ENCODE data around the gene IL1RAPL1. TPM values are rescaled to one million over a fixed set of nuclear protein-coding genes. Genes with fewer than 3 reads are reported as not detected.

The IL1RAPL1 gene
- polyA plus RNA-seq, 2 of the 4 experiments (the other 2 are of a cell fraction), result not detected

DNA sequence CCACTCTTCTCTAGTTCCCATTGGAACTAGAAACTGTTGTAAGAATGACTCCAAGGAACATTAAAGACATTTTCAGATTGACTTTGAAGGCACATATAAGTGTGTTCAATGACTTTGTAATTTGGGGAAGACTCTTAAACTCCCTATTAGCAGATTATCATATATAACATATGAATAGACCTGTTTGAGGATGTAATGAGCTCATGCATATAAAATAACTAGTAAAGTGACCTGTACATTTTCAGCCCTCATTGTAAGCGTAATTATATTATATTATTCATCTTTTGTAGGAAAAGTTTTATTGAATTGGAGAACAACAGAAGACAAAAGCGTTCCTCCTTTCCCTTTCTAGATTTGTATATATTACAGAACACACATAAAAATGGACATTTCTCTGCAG lies 455.1 kb downstream of the IL1RAPL1 start:
- Histone ChIP-seq H3K4me3 (no peak overlapping the region), H3K27ac (no peak overlapping the region), H3K4me2 (no peak overlapping the region), H3K4me1 (no peaks in the 10 kb centered on the region), H3K9me3 (no peaks in the 10 kb centered on the region)
- no peak for DNase-seq (ENCODE audit: low read depth in 1 of 2, low spot score in 1 of 2)
- CTCF ChIA-PET, result no interaction called here
- TF ChIP-seq TFCP2L1 (CRISPR knock-in tag; IDR thresholded peaks at IDR 0.05) (no peak), MYC (IDR thresholded peaks at IDR 0.05; ENCODE audit: borderline replicate concordance, low read length) (no peak), SREBF2 (IDR thresholded peaks at IDR 0.05) (no peak), BHLHE40 (IDR thresholded peaks at IDR 0.05; ENCODE audit: low read depth, low read length) (no peak), HDAC2 (IDR thresholded peaks at IDR 0.05) (no peak), CBX2 (IDR thresholded peaks at IDR 0.05; ENCODE audit: borderline replicate concordance, low read depth) (no peak), NPAS2 (CRISPR knock-in tag; IDR thresholded peaks at IDR 0.05; ENCODE audit: borderline replicate concordance) (no peak), CHD2 (IDR thresholded peaks at IDR 0.05; ENCODE audit: low read length, partially characterized antibody) (no peak), HOXA7 (CRISPR knock-in tag; IDR thresholded peaks at IDR 0.05) (no peak), JUN (IDR thresholded peaks at IDR 0.05) (no peak)
- TF ChIP-seq, protein P1, sequence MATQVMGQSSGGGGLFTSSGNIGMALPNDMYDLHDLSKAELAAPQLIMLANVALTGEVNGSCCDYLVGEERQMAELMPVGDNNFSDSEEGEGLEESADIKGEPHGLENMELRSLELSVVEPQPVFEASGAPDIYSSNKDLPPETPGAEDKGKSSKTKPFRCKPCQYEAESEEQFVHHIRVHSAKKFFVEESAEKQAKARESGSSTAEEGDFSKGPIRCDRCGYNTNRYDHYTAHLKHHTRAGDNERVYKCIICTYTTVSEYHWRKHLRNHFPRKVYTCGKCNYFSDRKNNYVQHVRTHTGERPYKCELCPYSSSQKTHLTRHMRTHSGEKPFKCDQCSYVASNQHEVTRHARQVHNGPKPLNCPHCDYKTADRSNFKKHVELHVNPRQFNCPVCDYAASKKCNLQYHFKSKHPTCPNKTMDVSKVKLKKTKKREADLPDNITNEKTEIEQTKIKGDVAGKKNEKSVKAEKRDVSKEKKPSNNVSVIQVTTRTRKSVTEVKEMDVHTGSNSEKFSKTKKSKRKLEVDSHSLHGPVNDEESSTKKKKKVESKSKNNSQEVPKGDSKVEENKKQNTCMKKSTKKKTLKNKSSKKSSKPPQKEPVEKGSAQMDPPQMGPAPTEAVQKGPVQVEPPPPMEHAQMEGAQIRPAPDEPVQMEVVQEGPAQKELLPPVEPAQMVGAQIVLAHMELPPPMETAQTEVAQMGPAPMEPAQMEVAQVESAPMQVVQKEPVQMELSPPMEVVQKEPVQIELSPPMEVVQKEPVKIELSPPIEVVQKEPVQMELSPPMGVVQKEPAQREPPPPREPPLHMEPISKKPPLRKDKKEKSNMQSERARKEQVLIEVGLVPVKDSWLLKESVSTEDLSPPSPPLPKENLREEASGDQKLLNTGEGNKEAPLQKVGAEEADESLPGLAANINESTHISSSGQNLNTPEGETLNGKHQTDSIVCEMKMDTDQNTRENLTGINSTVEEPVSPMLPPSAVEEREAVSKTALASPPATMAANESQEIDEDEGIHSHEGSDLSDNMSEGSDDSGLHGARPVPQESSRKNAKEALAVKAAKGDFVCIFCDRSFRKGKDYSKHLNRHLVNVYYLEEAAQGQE (IDR thresholded peaks at IDR 0.05), result no peak
- FAIRE-seq, result no peak
- ATAC-seq, result no peak
- POLR2A ChIA-PET, result no interaction called here
- WGBS (ENCODE audit: missing lambda C conversion rate), result 43% methylated on average over 2 of the region's 2 CpGs

DNA sequence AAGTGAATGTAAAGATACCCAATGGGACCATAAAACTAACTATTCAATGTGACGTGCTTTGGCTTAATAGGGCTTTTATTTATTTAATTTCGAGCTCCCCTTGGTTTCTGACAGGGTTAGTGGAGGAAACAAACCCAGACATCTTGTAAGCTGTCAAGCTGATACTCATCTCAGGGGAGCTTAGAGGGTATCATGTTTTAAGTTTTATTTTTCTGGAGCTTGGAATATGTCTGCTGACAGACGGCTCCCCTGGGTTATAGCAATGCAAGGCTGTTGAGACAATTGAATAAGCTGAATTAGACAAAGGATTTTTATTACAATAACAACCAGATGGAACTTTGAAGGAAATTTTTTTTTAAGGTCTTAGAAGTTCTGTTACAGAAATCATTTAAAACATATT lies 456.5 kb downstream of the IL1RAPL1 start:
- ChIA-PET POLR2A (no interaction called here), CTCF (no interaction called here)
- ATAC-seq (no peak), FAIRE-seq (no peak), DNase-seq (ENCODE audit: low read depth in 1 of 2, low spot score in 1 of 2) (no peak)
- H3K4me1 ChIP-seq, result no peaks in the 10 kb centered on the region
- 35% methylated on average over 3 of the region's 3 CpGs for WGBS (ENCODE audit: missing lambda C conversion rate)
- no peak overlapping the region for H3K27ac ChIP-seq
- TF ChIP-seq ESRRA (IDR thresholded peaks at IDR 0.05; ENCODE audit: borderline replicate concordance, low read length), result no peak
- TF ChIP-seq MAFK (IDR thresholded peaks at IDR 0.05; ENCODE audit: partially characterized antibody), result no peak
- TF ChIP-seq, protein P1 (IDR thresholded peaks at IDR 0.05), result no peak
- TF ChIP-seq RCOR1 (IDR thresholded peaks at IDR 0.05; ENCODE audit: low read depth, low read length), result no peak
- TF ChIP-seq HOXB5 (CRISPR knock-in tag; IDR thresholded peaks at IDR 0.05), result no peak
- TF ChIP-seq, protein P2, sequence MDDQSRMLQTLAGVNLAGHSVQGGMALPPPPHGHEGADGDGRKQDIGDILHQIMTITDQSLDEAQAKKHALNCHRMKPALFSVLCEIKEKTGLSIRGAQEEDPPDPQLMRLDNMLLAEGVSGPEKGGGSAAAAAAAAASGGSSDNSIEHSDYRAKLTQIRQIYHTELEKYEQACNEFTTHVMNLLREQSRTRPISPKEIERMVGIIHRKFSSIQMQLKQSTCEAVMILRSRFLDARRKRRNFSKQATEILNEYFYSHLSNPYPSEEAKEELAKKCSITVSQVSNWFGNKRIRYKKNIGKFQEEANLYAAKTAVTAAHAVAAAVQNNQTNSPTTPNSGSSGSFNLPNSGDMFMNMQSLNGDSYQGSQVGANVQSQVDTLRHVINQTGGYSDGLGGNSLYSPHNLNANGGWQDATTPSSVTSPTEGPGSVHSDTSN (IDR thresholded peaks at IDR 0.05), result no peak
- no peak for TF ChIP-seq RFX5 (IDR thresholded peaks at IDR 0.05)
- no peak for TF ChIP-seq JUN (IDR thresholded peaks at IDR 0.05)
- TF ChIP-seq ZFP36 (IDR thresholded peaks at IDR 0.05; ENCODE audit: borderline replicate concordance, partially characterized antibody), result no peak
- no peaks in the 10 kb centered on the region for H3K9me3 ChIP-seq
- H3K4me2 ChIP-seq, result no peak overlapping the region
- H3K4me3 ChIP-seq, result no peak overlapping the region
